HL-60 (cell line): ENCODE measurements around the gene SPATA20.

Experiments used
- GABPA ChIP-seq: IDR thresholded peaks from 2 replicates; pipeline ENCODE4 v1.6.1; 2012; ENCODE audit warnings: low read depth
- POLR2AphosphoS5 ChIP-seq: IDR thresholded peaks from 2 replicates; pipeline ENCODE4 v1.6.1; 2012; ENCODE audit warnings: low read depth
- SPI1 ChIP-seq: IDR thresholded peaks from 2 replicates; pipeline ENCODE4 v1.6.1; 2012; ENCODE audit warnings: low read depth, mild to moderate bottlenecking, borderline replicate concordance
- TF ChIP-seq, protein P1 (sequence below): IDR thresholded peaks from one replicate; pipeline ENCODE4 v1.5.1; 2011; ENCODE audit warnings: low read length, control low read depth, inconsistent platforms; ENCODE audit not compliant: insufficient read depth
- TF ChIP-seq, protein P2 (sequence below): IDR thresholded peaks from 2 replicates; pipeline ENCODE4 v1.6.1; 2012; ENCODE audit warnings: low read depth; ENCODE audit not compliant: insufficient replicate concordance

DNA sequence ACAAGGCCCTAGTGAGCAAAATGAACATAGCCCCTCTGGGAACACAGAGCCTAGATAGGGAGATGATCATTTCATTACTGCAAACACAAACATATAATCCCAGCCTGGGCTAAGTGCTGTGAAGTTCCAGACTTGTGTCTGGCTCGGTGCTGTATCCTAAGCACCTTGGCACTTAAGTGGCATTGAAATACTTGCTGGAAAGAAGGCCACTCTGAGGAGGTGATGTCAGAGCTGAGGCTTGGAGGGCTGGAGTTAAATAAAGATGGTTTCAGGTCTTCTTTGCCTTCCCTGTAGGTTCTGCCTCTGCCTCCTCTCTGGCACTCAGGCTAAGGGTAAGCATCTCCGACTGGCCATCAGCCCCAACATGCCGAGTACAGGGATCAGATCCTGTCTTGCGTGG, 11.1 kb downstream of the SPATA20 start:
- TF ChIP-seq POLR2AphosphoS5 (no peak), GABPA (no peak), SPI1 (no peak)
- TF ChIP-seq, protein P1, sequence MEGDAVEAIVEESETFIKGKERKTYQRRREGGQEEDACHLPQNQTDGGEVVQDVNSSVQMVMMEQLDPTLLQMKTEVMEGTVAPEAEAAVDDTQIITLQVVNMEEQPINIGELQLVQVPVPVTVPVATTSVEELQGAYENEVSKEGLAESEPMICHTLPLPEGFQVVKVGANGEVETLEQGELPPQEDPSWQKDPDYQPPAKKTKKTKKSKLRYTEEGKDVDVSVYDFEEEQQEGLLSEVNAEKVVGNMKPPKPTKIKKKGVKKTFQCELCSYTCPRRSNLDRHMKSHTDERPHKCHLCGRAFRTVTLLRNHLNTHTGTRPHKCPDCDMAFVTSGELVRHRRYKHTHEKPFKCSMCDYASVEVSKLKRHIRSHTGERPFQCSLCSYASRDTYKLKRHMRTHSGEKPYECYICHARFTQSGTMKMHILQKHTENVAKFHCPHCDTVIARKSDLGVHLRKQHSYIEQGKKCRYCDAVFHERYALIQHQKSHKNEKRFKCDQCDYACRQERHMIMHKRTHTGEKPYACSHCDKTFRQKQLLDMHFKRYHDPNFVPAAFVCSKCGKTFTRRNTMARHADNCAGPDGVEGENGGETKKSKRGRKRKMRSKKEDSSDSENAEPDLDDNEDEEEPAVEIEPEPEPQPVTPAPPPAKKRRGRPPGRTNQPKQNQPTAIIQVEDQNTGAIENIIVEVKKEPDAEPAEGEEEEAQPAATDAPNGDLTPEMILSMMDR, result no peak
- TF ChIP-seq, protein P2, sequence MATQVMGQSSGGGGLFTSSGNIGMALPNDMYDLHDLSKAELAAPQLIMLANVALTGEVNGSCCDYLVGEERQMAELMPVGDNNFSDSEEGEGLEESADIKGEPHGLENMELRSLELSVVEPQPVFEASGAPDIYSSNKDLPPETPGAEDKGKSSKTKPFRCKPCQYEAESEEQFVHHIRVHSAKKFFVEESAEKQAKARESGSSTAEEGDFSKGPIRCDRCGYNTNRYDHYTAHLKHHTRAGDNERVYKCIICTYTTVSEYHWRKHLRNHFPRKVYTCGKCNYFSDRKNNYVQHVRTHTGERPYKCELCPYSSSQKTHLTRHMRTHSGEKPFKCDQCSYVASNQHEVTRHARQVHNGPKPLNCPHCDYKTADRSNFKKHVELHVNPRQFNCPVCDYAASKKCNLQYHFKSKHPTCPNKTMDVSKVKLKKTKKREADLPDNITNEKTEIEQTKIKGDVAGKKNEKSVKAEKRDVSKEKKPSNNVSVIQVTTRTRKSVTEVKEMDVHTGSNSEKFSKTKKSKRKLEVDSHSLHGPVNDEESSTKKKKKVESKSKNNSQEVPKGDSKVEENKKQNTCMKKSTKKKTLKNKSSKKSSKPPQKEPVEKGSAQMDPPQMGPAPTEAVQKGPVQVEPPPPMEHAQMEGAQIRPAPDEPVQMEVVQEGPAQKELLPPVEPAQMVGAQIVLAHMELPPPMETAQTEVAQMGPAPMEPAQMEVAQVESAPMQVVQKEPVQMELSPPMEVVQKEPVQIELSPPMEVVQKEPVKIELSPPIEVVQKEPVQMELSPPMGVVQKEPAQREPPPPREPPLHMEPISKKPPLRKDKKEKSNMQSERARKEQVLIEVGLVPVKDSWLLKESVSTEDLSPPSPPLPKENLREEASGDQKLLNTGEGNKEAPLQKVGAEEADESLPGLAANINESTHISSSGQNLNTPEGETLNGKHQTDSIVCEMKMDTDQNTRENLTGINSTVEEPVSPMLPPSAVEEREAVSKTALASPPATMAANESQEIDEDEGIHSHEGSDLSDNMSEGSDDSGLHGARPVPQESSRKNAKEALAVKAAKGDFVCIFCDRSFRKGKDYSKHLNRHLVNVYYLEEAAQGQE, result no peak
